ENCODE results near the gene CAMTA1. TPM values are rescaled to one million over a fixed set of nuclear protein-coding genes. Genes with fewer than 3 reads are reported as not detected.
A peak's percentile ranks its signal among the peaks of the same experiment; 100 is the strongest.

The CAMTA1 gene
- total RNA-seq, 1 donor from 2014 or later, result 115 TPM

- DNase-seq, result peak; percentile 23
Measured at GRCh38 chr1:7581754-7582459, 796.7 kb downstream of the CAMTA1 start.

DNA sequence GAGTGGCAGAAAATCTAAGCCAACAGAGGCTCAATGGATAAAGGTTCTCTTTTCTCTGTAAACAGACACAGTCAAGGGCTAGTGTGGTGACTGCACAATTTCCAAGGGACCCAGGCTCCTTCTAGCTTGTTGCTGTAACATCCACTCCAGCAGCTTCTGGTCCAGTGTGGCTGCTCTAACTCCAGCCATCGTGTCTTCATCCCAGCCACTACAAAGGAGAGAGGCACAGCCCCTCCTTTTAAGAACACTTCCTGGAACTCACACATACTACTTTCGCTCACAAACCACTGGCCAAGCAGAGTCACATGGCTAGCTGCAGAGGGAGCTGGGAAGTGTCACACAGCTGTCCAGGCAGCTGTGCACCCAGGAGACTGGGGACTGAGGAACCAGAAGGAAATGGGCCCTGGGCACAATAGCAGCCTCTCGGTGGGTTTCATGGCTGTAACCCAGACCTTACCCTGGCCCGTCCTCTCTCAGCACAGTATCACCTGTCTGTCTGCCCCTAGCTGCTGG lies 797.3 kb downstream of the CAMTA1 start:
- DNase-seq, result no peak

GRCh38 chr1:7583291-7584096 lies 798.2 kb downstream of the CAMTA1 start:
- no peak for DNase-seq

DNA sequence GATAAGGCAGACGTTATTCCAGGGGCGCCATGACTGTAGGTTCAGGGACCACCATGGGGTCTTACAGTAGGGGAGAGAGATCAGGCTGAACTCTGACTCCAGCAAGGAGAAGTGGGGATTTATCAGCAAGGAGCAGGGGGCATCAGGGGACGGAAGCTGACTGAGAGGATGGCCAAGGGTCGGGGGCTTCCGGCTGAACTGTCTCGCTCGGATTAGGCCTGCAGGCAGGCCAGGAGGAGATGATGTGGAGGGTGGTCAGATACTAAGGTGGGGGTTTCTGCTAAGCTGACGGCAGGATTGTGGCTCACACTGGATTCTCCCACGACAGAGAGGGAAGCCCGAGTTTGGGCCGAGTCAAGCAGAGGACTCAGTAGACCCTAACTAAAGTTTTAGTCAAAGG lies 798.9 kb downstream of the CAMTA1 start:
- no peak for DNase-seq

DNA sequence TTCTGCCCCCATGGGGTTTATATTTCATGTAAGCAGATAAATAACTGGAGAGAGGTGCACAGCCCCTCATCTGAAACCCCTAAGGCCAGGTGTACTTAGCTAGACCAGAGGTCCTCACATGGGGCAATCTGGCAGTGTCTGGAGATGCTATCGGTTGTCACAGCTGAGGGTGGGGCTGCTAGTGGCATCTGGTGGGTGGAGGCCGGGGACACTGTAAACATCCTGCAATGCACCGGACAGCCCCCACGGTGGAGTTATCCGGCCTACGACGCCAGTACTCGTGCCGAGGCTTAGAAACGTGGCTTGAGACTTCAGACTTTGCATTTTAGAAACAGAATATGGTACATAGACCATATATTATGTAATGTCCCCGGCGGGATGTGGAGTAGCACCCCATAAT lies 799.4 kb downstream of the CAMTA1 start:
- DNase-seq, result no peak

DNA sequence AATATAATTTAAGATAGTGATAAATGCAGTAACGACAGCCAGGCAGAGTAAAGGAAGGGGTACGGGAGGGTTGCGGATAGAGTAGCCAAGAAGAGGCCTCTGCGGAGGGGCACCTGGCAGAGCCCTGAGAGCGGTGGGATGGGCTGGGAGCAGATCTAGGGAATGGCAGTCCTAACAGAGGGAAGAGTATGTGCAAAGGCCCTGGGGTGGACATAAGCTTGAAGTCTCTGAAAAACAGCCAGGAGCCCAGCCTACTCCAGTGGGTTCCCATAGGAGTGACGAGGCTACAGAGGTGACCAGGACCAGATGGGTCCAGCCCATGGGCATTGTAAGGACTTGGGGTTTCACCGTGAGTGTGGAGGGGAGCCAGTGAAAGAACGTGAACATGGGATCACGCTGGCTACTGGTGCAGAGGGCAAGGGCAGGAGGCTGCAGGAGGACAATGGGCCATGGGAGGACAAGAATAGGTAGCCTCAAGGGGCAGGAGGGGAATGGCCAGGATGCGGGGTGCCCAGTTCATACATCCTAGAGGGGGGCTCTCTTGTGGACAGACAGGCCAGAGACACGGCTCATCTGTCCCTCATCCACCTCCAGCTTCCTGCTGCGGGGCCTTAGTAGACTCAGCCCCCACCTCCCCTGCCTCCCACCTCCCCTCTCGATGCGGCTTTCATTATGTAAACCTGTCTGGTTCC lies 800.1 kb downstream of the CAMTA1 start:
- DNase-seq, result no peak

DNA sequence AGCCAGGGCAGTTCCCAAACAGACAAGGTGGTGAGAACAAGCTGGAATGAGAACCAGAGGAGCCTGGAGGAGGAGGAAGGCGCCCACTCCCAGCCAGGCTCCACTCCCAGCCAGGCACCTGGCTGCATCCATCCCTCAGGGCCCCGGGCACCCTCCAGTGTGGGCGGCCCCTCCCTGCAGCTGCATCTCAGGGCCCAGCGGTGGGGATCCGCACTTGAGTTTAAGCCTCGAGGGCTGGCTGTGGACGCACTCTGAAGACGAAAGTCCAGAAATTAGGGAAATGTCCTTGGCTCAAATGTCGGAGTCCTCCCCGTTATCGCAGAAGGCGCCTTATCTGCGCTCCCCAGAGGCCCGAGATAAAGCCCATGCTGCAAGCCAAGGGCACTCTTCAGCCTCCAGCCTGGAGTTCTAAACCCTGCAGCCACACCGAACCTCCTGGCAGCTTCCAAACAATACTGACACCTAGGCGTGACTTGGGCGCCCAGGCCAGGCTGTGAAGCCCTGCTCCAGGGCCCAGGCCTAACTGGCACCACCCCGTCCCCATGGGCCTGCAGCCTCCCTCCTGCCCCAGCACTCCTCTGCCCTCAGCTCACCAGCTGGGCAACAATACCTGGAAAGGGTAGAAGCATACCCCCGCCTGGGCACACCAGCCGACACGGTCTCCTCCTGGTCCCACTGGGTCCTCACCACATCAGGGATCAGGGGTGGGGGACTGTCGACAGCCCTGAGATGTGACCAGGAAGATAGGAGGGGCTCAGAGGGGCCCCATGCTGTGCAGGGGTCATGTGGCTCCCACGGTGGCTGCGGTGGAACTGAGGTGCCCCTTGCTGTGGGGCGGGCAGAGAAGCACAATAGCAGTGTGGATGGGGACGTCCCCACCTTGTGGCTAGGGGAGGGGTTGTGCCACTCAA lies 801.0 kb downstream of the CAMTA1 start:
- DNase-seq, result no peak

GRCh38 chr1:7587108-7587772 lies 802.0 kb downstream of the CAMTA1 start:
- no peak for DNase-seq

DNA sequence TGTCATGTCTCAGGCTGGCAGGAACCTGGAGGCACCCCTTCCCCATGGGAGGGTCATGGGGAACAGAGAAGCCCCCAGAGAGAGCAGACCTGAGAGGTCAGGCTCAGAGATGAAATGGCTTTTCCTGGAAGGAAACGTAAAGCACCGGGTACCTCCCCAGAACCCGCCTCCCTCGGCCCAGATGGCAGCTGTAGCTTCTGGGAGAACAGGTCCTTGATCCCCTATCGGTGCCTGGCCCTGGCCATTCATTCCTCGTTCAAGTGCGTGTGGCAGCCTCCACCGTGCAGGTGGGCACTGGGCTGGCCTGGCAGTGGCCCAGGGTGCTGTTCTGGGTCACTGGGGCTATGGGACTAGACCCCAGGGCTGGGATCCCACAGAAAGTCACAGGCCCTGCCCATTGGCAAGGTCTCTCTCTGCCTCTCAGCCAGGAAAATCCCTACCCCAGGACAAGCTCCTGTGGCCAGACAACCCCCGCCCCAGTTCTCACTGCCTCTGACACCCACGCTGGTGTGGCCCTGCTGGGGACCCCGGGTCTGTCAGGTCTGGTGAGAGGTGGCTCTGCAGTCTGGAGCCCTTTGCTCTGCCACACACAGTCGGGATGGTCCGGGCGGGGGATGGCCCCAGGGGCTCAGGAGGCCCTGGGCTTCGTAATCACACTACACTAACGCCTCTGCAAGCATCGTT lies 802.7 kb downstream of the CAMTA1 start:
- DNase-seq, result no peak

GRCh38 chr1:7588457-7588827 lies 803.2 kb downstream of the CAMTA1 start:
- no peak for DNase-seq

DNA sequence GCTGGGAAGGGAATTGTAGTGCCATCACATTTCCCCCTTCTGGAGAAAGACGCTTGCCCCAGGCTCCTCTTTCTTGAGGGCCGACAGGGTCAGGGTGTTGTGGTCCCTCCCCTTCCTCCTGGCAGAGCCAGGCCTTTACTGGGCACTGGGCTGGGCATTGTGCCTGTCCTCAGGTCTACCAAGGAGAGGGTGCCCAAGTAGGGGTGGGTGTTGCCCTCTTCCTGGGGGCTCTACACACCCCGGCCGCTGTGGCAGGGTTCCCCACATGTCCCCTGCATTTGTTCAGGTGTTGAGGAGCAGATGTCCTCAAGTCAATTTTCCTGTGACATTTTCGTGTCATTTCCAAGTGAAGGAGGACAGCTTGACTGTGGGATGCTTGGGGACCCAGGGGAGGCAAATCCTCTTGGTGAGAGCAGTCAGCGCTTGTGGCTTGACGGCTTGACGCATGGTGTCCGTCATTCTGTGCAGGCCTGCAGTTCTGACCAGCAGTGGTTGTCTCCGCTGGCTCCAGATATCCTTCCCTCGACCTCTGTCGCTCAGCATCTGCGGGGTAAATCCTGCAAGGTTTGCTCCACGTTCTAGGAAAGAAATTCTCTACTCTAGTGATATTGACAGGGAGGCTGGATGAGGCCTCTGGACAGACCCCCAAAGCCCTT lies 804.0 kb downstream of the CAMTA1 start:
- no peak for DNase-seq

GRCh38 chr1:7589774-7590425 lies 804.6 kb downstream of the CAMTA1 start:
- no peak for DNase-seq

- DNase-seq, result no peak
Measured at GRCh38 chr1:7590426-7590790, 805.2 kb downstream of the CAMTA1 start.

GRCh38 chr1:7591565-7591964 lies 806.3 kb downstream of the CAMTA1 start:
- no peak for DNase-seq

GRCh38 chr1:7592120-7592798 lies 807.0 kb downstream of the CAMTA1 start:
- DNase-seq, result no peak

DNA sequence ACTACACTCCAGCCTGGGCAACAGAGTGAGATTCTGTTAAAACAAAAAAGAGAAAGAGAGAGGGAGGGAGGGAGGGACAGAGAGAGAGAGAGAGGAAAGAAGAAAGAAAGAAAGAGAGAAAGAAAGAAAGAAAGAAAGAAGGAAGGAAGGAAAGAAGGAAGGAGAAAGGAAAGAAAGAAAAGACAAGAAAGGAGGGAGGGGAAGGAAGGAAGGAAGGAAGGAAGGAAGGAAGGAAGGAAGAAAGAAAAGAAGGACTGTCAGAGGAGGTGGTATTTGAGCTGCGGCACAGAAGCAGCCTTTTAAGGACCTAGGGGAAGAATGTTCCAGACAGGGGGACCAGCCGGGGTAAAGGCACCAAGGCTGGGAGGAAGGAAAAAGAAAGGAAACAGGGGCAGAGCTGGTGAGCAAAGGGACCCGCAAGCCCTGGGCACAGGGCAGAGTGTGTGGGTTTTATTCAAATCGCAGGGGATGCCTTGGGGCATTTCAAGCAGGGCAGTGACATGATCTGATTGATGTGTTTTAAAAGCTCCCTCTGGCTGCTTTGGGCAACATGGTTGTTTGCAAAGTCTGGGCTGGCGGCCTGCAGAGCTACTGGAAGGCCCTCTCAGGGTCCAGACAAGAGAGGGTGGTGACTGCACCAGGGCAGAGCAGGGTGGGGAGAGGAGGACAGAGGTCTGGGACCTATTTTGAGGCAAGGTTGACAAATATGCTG lies 808.9 kb downstream of the CAMTA1 start:
- DNase-seq, result no peak

DNA sequence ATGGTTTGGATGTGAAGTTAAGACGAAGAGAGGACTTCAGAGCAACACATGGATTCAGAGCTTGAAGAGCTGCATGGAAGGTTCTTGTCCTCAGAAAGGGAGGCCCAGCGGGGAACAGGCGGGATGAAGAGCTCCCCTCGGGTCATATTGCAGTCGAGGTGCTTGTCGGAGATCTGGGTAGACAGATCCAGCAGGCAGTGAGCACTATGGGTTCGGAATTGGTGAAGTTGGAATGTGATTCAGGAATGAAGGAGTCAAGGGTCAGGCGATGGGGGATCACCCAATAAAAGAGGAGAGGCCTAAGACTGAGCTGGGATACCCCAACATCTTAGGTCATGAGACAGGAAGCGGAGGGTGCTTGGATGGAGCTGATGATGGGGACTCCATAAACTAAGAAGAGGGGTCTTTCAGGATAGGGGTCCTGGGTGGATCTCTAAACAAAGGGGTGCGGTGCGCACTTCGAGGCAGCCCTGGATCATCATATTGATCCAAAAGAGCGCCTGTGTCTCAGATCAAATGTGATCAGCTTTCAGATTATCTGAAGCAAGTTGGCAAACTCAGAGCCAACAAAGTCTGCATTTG lies 809.6 kb downstream of the CAMTA1 start:
- no peak for DNase-seq

DNA sequence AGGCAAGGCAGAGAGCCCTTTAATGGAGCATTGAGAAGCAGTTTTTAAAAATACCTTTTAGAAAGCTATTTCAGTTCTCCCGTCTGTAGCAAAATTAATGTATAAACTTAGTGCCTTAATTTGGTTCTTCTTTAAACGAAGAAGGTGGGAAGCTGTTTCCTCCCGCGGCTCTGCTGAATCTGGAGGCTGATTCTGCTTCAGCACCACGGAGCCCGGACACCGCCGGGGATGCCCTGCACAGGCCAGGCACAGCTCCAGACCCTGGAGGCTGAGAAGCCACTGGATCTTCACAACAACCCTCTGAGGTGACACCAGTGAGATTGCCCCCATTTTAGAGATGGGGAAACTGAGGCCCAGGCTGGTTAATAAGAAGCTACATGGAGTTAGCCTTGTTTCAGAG lies 810.1 kb downstream of the CAMTA1 start:
- no peak for DNase-seq

Measured in occipital lobe (tissue), 2 donors.